ENCODE results near the gene DPH5.
A peak's percentile ranks its signal among the peaks of the same experiment; 100 is the strongest.

The DPH5 gene

GRCh38 chr1:101030881-101031280, 5.3 kb upstream of the DPH5 start:
- no peak for DNase-seq (ENCODE audit: low read depth in 2 of 2)

- DNase-seq (ENCODE audit: low read depth in 2 of 2) = no peak
These were observed 3.6 kb upstream of the DPH5 start for GRCh38 chr1:101029184-101029583.

DNA sequence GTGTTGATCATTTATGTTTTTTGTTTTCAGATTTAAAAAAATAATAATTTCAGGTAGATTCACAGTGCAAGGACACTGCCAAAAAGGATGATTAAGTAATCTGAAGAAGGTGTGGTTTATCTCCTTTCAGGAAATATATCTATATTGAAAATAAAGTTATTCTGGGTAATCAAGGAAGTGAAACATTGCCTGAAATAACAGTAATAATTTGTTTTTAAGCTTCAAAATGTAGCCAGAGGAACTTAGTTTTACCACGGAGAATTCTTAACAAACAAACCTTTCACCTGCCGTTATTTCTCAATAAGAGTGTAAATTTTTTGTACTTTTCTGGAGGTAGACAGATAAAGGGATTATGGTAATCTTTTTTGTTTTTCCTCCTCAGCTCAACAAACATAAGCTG, 2.9 kb upstream of the DPH5 start:
- DNase-seq (ENCODE audit: low read depth in 2 of 2) = no peak

GRCh38 chr1:101027194-101027772, 1.7 kb upstream of the DPH5 start:
- no peak for DNase-seq (ENCODE audit: low read depth in 2 of 2)

- DNase-seq (ENCODE audit: low read depth in 2 of 2) = no peak
These were observed 825 bp upstream of the DPH5 start for GRCh38 chr1:101026430-101026788.

DNA sequence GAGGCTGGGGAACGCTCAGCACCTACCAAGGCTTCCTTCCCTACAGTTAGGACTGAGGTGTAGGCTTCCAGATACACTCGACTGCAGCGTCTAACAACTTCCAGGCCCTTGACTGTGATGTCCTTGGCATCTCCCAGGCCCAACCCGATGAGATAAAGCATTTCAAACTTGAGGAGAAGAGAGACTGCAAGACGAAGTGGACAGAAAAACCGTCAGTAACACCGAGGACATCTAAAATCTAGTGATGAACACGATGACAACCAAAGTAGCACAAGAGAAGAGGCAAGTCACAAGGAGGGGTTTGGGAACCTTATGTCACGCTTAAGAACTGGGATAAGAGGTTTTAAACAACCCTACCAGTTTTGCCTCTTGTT, 314 bp downstream of the DPH5 start:
- peak in 1 of 2 donors; percentile 2 for DNase-seq (ENCODE audit: low read depth in 2 of 2)

DNA sequence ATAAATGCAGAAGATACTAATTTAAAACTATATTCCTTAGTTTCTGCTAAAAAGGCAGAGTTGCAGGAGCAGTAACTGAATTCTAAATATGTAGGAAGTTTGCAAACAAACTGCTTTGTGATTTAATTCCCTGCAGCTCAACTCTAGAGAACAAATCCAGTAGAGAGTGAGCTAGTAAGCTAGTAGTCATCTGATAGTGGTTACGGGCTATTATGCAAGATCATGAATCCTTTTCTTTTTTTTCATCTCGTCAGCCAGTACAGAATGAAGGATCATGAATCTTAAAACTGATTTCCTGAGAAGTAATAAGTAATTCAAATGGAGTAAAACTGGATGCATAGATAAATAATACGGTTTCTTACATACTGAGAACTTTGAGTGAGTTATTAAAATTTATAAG, 3.3 kb downstream of the DPH5 start:
- no peak for DNase-seq (ENCODE audit: low read depth in 2 of 2)

DNA sequence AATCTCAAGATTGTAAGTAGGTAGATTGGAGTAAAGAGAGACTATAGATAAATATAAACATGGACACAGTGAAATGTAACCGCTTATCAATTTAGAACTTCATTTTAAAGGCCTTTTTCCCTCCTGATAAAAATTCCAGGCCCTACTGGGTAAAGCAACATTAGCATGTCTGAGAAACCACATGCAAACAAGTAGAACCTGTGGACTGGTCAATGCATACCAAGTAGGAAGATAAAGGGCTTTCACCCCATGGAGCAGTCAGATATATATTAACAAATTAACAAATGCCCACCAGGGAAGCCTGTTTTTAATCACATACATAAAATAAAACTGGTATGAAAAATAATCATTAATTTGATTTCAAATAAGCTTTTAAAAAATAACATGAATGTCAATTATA, 8.1 kb downstream of the DPH5 start:
- DNase-seq (ENCODE audit: low read depth in 2 of 2) = no peak

DNA sequence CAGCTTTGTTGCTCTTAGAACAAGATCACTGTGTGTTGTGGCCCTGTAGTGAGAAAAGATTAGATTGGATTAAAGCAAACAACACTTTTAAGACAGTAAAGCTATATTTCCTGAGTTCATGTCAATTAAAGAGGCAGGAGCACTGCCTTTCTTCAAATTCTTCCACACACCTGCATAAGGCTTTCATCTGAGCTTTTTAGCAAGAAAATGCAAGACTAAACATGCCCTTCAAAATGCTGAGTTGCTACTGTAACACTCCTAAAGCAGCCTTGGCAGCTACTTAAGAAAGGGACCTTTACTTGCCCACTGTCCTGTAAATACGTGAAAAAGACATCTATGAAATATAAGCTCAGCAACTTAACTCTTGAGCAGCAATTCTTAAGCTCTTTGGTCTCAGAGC, 11.8 kb downstream of the DPH5 start:
- DNase-seq (ENCODE audit: low read depth in 2 of 2) = no peak

DNA sequence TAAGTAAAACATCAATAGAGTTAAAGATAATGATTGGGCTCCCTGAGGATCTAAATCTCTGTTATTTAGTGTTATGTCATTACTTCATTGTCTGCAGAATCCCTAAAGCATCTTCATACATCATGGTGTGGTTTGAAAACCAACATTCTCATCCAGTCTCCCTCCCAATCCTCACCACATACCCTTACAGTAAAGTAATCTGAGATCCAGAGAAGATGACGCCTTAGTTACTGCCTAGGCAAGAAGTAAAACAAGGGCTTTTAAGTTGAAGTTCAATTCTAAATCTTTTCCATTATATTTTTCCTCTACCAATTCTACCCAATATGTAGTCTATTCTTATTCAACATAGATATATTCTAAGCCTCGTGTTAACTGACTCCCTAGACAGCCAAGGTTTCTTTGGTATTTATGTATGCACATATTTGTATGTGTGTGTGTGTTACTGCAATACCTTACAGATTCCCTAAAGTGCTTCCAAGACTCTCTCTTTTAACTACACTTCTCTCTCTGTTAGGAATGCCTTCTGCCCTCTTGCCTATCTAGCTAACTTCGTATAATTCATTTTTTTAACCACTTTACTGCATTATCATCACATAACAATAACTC, 17.3 kb downstream of the DPH5 start:
- DNase-seq (ENCODE audit: low read depth in 2 of 2) = no peak

GRCh38 chr1:101006553-101006952, 19.0 kb downstream of the DPH5 start:
- no peak for DNase-seq (ENCODE audit: low read depth in 2 of 2)

- DNase-seq (ENCODE audit: low read depth in 2 of 2) = no peak
These were observed 19.7 kb downstream of the DPH5 start for GRCh38 chr1:101005871-101006270.

GRCh38 chr1:101005183-101005582, 20.4 kb downstream of the DPH5 start:
- DNase-seq (ENCODE audit: low read depth in 2 of 2) = no peak

DNA sequence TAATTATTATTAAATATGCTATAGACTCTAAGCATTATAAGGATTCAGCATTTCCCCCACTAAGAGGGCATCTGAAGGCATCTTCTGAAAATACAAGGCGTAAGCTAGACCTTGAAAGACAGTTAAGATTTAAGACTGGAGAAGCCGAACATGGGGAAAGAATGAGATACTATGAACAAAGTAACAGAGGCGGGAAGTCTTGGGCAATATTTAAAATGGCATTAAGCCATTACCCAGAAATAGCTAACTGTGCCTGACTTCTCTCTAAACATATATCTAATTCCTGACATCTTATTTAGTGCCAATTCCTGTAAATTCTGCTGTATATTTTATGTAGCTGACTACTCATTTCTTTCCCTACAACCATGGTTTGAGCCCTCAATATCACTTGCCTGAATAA, 20.9 kb downstream of the DPH5 start:
- DNase-seq (ENCODE audit: low read depth in 2 of 2) = no peak

- DNase-seq (ENCODE audit: low read depth in 2 of 2) = no peak
These were observed 21.5 kb downstream of the DPH5 start for GRCh38 chr1:101004061-101004460.

- no peak for DNase-seq (ENCODE audit: low read depth in 2 of 2)
These were observed 22.5 kb downstream of the DPH5 start for GRCh38 chr1:101003012-101003650.

DNA sequence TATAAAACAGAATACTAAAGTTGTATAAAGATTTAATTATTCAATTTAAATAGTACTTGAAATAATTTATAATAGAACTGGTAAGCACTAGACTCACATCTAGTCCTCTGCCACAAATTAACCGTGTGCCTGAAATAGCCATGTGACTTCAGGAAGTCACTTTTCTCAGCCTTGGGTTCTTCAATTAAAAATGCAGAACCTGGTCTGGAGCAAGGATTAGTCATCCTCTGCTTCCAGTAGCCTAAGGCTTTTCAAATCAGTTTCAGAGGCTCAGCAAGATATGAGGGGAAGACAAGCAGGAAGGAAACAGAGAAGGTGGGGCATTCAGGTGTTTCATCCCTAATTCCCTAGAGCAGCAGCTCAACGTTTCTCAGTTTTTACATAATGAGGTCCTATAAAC, 23.0 kb downstream of the DPH5 start:
- no peak for DNase-seq (ENCODE audit: low read depth in 2 of 2)

DNA sequence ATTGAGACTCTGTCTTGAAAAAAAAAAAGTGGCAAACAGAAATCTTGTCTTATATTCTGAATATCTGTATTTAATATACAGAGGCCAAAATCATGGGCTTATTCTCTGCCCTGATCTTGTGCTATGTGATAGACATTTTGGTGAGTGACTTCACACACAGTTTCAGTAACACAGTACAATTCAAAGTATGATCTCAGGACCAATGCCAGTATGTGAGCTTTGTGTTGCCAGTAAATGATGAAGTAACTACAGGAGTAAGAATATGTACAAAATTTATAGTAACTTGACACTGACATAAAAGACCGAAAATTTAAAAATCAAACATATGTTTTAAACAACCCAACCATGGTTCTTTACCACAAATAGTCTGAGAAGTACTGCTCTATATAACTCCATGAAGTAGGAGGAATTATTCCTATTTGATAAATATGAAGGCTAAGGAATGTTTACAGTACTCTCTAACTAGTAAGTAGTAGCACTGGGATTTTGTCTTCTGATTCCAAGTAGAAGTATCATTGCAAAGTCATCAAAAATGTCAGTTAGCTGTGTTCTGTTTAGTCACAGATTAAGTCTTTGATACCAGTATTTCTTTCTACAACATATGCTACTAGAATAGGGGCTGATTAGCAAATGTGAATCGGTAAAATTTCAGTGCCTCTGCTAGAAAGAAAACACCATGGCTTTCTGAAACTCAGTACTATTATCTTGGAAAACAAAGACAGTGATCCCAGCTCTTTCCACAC, 25.3 kb downstream of the DPH5 start:
- no peak for DNase-seq (ENCODE audit: low read depth in 2 of 2)

GRCh38 chr1:100998426-100998825, 27.2 kb downstream of the DPH5 start:
- DNase-seq (ENCODE audit: low read depth in 2 of 2) = no peak

DNA sequence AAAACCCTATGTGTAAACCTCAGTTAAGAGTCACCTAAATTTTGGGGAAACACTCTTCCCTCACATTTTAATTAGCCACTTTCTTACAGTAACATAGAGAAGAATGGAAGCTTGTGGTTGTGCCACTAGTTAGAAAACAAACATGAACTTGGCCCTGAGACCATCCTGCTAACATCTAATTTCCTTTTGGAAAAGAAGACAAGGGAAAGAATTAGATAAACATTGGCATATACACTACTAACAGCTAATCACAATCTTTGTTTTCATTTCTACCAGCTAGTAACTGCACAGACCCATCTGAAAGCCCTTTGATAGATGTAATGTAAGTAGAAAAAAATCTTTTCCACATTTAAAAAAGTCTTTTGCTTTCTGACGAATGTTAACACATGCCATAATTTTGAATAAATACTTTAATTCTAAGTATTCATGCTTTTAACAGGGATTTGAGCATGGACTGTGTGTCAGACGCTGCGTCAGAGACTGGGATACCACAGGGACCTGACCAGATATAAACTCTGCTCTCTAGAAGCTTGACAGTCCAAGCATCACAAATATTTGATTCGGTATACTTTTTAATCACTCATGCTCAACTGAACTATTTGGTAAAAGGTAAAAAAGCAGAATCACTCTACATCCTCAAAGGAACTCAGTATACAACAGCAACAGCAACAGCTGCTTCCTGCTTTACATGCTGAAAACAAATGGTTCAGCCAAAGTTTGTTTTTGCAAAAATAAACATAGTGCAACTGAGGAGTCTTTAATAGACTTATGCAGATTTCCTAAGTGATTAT, 30.2 kb downstream of the DPH5 start:
- no peak for DNase-seq (ENCODE audit: low read depth in 2 of 2)

DNA sequence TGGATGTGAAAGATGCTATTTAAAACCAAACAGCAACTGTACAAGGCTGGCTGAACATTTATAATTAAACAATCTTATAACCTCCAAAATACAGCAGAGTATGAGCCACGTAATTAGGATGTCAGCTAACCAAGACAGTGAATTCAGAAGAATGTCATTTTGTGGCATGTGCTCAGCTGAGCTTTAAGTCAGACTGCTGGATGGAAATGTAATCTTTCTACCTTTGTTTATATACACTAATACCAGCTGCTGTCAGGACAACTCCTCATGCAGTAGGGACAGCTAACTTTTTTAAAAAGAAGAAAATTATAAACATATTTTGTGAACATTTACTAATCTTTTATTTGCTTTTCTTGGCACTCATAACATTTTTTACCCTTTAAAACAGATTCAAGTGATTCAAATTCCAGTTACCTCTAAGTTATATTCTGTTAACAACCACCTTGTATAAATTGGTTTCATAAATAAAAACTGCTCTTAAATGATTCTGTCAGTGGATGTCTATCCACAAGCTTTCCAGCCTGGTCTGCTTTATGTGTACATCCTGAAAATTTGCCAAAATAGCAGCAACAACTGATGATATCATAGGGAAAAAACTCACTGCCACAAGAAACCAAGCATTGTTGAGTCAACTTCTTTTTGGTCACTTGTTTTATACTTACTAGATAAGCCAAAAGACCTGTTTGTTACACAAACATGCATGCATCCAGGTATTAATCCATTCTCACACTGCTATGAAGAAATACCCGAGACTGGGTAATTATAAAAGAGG, 36.1 kb downstream of the DPH5 start:
- no peak for DNase-seq (ENCODE audit: low read depth in 2 of 2)

Measured in stimulated activated CD4-positive, alpha-beta T cell treated with anti-CD3 and anti-CD28 coated beads, Interleukin-4, amount 100 ng/mL, for 48 hours (primary cell).